ENCODE measurements around the gene PCLO.
"Not testable (repeated sequence)": the region's sequence is repeated elsewhere in the genome, so short reads cannot be mapped to it uniquely, and the experiment has no call there.

PCLO gene

DNA sequence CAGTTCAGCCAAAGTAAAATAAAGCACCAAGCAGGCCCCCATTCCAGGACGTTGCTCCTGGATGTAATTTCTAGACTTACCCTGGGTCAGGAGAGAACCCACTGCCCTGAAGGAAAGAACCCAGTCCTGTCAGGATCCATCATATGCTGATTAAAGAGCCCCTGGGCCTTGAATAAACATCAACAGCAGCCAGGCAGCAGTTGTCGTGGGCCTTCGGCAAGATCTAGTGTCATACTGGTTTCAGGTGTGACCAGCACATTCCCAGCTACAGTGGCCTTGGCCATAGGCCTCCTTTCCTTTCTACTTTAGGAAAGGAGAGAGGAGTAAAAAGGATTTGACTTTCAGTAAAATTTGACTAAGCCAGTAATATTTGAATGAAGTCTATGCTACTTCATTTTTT lies 430.0 kb downstream of the PCLO start:
- DNase-seq (ENCODE audit: low spot score): no peak

DNA sequence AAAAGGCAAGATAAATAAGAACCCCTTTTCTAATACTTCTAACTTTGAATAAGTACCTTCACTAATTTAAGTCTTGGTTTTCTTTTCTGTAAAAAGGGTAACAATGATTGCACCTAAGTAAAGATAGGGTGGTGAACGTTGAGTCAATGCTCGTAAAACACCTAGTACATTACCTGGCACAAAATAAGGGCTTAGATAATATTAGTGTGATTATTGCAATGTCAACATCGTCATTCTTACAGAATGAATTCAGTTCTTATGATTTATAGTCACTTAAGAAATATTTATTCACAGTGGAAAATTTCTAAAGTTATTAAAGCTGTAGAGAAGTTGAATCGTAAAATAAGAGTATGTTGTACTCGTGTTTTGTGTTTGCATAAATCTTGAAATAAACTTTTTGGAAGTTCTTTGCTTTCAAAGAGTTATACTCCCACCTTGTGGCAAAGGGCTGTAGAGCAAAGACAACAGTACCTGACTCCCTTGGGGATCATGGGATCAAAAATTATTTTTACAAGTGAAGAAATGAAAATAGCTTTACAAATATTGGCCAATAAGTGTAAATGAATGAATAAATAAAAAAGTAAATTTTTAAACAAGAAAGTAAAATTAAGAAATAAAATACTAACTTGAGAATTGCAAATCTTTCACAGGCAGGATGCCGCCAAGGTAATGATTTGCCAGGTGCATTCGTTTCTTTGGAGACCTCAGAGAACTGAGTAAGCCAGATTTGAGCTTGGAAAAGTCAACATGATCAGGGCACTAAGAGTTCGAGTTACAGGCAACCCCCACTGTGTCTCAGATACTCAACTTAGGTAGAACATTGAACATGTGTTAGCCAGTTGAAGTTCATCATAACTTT lies 433.3 kb downstream of the PCLO start:
- peak; percentile 33 for DNase-seq (ENCODE audit: low spot score)

GRCh38 chr7:82726038-82726800 lies 436.5 kb downstream of the PCLO start:
- DNase-seq (ENCODE audit: low spot score): no peak

- no peak for DNase-seq (ENCODE audit: low spot score)
Observed at GRCh38 chr7:82723411-82723810, 439.3 kb downstream of the PCLO start.

- DNase-seq (ENCODE audit: low spot score): no peak
Observed at GRCh38 chr7:82722946-82723345, 439.7 kb downstream of the PCLO start.

GRCh38 chr7:82715344-82715743 lies 447.3 kb downstream of the PCLO start:
- no peak for DNase-seq (ENCODE audit: low spot score)

GRCh38 chr7:82714883-82715282 lies 447.8 kb downstream of the PCLO start:
- no peak for DNase-seq (ENCODE audit: low spot score)

GRCh38 chr7:82713506-82713905 lies 449.2 kb downstream of the PCLO start:
- DNase-seq (ENCODE audit: low spot score): no peak

- DNase-seq (ENCODE audit: low spot score): not testable (repeated sequence)
Observed at GRCh38 chr7:82706344-82706743, 456.3 kb downstream of the PCLO start.

DNA sequence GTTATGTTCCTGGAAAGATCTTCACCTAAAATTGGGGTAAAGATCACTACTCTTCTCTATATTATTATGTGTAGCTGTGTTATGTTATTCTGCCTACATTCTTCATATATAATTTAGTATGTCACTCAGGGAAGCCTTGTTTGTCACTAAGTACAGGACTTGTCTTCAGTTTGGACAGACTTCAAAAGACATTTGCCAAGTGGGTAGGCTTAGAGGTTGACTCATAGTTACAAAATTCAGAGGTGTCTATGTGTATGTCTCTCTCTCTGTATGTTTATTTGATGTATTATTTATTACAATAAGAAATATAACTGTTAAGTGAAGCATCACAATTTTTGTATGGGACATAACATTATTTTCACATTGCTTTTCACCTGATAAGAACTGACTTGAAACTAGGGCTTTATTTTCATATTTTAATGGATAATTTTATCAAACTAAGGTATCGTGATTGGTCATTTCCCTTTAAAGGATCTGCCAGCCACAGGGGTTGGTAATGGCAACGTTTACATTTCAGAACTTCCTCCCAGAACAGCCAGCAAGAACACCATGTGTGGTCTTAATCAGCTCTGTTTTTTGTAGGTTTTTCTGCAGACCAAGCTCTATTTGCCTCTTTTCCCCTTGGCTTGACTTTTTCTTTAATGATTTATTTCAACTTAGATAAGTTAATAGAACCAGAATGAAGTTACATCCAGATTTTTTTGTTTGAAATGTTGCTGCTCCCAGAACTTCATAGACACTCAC lies 457.0 kb downstream of the PCLO start:
- DNase-seq (ENCODE audit: low spot score): no peak

DNA sequence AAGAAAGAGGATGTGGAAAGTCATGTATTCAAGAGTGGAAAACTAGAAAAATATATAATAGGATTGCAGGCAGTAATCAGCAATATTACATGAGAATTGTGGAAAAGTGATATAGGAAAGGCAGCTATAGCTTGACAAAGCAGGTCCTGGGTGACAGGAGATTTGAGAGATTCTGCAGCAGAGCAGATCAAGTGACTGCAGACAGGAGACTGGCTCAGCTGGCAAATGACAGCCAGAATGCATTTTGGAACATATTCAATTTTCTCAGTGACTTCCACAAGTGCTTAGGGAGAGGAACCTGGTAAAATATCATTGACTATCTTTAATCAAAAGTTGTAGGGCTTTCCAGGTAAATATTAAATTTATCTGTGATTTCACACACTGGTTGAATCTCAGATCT lies 458.6 kb downstream of the PCLO start:
- no peak for DNase-seq (ENCODE audit: low spot score)

Measured in iPS-NIHi11 (cell line).